ENCODE results near the gene C19orf44.
"Not testable (repeated sequence)": the region's sequence is repeated elsewhere in the genome, so short reads cannot be mapped to it uniquely, and the experiment has no call there.

Gene C19orf44

DNA sequence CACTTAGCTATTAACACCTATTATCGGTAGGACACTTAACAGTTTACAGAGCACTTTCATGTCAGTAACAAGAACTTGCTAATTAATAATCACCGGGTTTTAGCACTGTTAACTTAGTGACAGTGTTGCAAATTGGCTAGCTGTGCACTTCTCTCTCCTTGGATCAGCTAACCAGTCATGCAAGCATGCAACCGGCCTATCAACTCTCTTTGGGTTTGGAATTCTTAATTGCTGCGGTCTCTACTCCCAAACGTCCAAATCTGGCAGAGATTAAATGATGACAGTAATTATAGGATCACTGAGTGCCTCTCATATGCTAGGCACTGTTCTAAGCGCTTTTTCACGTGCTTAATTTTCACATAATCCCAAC lies 25.7 kb upstream of the C19orf44 start:
- no peak for FAIRE-seq

DNA sequence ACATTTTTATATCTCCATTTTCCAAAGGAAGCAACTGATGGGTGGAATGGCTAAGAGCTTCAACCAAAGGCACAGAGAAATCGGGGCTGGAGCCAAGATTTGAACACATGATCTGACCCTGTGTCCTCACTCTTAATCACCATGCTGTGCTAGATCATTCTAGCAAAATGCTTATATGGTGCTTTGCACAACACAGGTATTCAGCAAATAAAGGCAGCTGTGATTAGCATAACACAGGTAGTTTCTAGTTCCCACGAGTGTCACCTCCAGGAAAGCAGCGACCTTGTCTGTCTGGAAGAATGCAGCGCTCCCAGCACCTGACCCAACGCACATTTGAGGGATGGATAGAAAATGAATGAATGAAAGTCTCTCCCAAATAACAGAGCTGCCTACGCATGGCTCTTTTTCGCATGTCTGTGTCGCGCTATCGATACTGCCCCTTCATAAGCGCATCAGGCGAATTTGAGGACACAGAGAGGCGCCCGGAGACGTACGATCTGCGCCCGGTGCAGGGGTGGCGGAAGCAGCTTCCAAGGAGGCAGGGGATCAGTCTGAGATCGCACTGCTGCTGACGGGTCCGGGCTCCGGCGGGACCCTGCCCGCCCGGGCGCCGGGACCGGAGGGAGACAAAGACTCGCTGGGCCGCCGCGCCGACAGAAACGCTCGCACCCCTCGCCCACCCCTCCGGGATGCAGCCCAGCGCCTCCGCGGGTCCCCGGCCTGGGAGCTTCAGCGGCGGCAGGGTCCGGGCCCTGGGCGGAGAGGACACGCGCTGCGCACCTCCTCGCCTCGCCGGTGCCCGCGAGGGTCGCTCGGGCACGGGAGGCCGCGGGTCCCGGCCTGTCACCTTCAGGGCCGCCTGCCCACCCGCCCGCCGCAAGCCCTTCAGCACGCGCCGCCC lies 25.0 kb upstream of the C19orf44 start:
- FAIRE-seq: no peak

DNA sequence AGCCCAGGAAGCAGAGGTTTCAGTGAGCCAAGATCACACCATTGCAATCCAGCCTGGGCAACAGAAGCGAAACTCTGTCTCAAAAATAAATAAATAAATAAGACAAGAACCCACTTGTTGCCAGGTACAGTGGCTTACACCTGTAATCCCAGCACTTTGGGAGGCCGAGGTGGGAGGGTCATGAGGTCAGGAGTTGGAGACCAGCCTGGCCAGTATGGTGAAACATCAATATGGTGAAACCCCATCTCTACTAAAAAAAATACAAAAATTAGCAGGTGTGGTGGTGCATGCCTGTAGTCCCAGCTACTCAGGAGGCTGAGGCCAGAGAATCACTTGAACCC lies 23.7 kb upstream of the C19orf44 start:
- FAIRE-seq: not testable (repeated sequence)

DNA sequence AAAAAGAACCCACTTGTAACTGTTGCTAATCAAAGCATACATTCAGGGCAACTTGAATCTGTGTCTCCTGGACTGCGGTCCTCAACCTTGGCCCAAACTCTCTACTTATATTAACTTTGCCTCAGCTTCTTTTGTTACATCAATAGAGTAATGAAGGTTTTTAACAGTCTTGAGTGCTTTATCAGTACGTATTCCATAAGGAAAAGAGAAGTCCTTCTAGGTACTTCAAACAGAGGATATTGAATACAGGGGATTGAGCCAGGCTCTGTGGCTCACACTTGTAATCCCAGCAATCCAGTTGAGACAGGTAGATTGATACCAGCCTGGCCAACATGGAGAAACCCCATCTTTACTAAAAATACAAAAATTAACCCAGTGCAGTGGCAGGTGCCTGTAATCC lies 23.2 kb upstream of the C19orf44 start:
- FAIRE-seq: no peak

DNA sequence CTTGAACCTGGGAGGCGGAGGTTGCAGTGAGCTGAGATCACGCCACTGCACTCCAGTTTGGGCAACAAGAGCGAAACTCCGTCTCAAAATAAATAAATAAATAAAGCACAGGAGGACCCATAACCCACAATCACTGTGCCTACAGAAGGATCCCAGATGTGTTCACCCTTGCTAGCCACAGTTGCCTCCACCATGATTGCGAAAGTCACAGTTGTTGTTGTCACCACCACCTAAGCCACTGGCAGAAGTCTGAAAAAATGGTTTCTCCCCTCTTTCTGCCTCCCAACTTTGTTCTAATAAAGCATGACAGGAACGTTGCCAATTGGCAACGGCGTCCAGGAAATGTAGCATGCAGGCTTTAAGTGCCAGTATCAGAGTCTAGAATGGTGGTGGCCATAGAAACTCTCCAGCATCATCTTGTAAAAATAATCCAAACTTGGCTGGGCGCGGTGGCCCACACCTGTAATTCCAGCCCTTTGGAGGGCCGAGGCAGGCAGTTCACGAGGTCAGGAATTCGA lies 22.3 kb upstream of the C19orf44 start:
- FAIRE-seq: no peak

DNA sequence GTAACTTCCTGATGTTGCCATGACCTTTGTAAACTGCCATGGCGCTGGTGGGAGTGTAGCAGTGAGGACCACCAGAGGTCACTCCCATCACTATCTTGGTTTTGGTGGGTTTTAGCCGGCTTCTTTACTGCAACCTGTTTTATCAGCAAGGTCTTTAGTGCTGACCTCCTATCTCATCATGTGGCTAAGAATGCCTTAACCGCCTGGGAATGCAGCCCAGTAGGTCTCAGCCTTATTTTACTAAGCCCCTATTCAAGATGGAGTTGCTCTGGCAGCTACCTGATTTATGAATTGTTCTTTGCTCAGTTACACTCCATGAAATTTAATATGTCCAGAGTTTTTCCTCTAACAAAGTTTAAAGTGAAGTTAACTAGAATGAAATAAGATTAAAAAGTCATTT lies 19.8 kb upstream of the C19orf44 start:
- FAIRE-seq: no peak

DNA sequence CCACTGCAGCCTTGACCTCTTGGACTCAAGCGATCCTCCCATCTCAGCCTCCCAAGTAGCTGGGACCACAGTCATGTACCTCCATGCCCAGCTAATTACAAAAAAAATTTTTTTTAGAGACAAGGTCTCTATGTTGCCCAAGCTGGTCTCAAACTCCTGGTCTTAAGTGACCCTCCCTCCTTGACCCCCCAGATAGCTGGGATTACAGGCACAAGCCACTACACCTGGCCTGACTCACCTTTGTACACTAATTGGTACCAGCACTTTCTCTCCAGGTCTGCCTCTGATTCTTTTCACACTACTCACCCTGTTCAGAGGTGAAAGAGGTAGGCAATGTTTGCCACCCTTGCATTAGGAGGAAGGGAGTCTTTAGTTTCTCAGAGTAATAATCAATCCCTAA lies 18.9 kb upstream of the C19orf44 start:
- FAIRE-seq: no peak

DNA sequence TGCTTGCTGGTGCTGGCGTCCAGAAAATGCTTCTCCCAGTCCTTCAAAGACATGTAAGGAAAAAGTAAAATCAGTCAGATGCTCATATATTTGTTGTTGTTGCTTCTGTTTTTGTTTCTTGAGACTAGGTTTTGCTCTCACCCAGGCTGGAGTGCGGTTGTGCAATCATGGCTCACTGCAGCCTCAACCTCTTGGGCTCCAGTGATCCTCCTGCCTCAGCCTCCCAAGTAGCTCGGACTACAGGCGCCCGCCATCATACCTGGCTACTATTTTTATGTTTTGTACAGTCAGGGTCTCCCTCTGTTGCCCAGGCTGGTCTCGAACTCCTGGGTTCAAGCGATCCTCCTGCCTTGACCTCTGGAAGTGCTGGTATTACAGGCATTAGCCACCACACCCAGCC lies 13.4 kb upstream of the C19orf44 start:
- no peak for FAIRE-seq

DNA sequence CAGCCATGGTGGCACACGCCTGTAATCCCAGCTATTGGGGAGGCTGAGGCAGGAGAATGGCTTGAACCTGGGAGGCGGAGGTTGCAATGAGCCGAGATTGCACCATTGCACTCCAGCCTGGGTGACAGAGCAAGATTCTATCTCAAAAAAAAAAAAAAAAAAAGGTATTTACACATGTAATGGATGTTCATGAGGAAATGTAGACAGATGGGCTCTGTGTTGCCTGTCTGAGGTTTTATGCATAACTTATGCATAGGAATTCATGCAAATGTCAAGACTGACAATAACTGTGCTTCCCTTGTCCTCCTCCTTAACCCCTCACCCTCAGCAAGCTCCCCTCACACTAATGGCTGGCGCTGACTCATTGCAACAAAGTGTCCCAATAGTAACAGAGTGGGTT lies 9.7 kb upstream of the C19orf44 start:
- not testable (repeated sequence) for FAIRE-seq

DNA sequence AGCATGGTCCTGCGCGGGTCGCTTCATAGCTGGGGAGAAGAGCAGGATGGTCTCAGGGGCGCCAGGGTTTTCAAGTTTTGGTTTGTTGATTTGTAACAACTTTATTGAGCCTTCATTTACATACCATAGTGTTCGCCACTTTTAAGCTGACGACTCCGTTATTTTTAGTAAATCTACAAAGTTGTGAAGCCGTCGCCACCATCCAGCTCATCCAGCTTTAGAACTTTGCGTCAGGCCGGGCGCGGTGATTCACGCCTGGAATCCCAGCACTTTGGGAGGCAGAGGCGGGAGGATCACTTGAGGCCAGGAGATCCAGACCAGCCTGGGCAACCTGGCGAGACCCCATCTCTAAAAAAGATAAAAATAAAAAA lies 404 bp downstream of the C19orf44 start:
- no peak for FAIRE-seq

DNA sequence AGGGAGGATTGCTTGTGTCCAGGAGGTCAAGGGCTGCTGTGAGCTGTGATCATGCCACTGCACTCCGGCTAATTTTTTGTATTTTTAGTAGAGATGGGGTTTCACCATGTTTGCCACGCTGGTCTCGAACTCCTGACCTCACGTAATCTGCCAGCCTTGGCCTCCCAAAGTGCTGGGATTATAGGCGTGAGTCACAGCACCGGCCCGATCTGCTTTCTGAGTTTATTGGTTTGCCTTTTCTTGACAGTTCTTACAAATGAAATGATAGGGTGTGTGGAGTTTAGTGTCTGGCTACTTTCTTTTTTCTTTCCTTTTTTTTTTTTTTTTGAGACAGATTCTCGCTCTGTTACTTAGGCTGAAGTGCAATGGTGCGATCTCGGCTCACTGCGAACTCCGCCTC lies 848 bp downstream of the C19orf44 start:
- no peak for FAIRE-seq

DNA sequence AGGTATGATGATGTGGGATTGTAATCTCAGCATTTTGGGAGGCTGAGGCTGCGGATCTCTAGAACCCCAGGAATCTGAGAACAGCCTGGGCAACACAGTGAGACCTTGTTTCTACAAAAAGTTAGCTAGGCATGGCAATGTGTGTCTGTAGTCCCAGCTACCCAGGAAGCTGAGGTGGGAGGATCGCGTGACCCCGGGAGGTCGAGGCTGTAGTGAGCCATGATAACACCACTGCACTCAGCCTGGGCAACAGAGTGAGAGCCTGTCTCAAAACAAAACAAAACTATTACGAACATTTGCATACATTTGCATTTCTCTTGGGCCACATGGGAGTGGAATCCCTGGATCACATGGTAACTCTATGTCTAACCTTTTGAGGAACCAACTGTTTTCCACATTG lies 1.6 kb downstream of the C19orf44 start:
- no peak for FAIRE-seq

DNA sequence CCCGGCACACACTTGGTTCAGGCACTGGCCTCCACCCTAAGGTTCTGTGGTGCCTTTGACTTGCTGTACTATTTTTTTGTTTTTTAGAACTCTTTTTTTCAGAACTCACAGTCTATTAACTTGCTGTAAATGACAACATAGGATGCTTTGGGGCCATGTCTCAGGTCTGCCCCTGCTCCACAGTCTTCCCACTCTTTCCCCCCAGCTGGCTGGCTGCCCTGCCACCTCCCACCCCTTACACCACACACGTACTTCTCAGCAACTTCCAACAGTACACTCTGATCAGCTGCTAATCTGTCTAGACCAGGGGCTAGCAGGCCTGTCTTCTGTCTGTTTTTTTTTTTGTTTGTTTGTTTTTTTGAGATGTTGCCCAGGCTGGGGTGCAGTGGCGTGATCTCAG lies 8.1 kb downstream of the C19orf44 start:
- no peak for FAIRE-seq

DNA sequence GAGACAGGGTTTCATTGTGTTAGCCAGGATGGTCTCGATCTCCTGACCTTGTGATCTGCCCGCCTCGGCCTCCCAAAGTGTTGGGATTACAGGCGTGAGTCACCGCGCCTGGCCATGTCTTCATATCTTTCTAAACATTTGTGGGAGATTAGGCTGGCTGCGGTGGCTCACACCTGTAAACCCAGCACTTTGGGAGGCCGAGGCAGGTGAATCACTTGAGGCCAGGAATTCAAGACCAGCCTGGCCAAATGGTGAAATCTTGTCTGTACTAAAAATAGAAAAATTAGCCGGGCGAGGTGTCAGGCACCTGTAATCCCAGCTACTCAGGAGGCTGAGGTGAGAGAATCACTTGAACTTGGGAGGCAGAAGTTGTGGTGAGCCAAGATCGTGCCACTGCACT lies 10.0 kb downstream of the C19orf44 start:
- FAIRE-seq: not testable (repeated sequence)

DNA sequence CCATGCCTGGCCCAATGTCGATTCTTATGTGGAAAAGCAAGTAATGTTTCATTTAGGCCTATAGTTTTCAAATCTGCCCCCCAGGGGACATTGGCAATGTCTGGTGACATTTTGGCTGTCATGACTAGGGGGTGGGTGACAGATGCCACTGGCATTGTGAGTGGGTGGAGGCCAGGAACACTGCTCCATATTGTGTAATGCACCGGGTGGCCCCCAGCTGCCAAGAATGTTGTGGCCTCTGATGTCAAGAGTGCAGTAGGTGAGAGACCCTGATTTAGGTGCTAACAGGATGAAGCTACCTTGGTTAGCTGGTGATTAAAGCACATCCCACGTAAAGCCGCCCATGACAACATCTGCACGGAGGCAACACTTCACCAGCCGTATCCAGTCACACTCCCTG lies 10.8 kb downstream of the C19orf44 start:
- FAIRE-seq: no peak

DNA sequence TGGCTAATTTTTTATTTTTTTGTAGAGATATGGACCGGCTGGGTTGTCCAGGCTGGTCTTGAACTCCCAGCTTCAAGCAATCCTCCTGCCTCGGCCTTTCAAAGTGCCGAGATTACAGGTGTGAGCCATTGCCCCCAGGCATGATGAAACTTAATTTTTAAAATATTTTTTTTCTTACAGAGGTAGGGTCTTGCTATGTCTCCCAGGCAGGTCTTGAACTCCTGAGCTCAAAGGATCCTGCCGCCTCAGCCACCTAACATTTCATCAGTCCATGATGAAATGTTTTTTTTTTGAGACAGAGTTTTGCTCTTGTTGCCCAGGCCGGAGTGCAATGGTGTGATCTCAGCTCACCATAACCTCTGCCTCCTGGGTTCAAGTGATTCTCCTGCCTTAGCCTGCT lies 12.4 kb downstream of the C19orf44 start:
- FAIRE-seq: no peak

DNA sequence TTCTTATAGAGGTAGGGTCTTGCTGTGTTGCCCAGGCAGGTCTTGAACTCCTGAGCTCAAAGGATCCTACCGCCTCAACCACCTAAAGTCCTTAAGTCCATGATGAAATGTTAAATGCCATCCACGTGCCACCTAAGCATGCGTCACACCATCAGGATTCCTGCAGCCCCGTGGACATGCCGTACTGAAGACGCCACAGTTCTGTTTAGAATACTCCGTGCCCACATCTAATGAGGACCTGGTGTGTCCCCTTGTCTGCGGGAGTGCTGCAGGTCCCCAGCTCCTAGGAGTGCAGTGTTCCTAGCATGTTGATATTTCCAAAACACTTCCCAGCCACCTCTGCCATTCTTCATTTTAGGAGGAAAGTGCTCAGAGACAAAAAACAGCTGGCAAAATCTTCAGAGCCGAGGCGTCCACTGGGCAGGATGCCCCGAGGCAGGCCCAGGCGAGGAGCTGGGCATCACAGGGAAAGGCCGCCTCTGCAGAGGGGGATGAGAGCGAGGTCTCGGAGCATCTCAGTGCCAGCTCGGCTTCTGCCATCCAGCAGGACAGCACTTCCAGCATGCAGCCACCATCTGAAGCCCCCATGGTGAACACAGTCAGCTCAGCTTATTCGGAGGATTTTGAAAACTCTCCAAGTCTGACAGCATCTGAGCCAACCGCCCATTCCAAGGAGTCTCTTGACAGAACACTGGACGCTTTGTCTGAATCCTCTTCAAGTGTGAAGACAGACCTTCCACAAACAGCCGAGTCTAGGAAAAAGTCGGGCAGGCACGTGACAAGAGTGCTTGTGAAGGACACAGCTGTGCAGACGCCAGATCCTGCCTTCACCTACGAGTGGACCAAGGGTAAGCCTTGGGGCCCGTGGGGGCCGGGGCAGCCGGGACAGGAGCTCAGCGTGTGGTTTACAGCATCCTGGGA lies 13.2 kb downstream of the C19orf44 start:
- no peak for FAIRE-seq

DNA sequence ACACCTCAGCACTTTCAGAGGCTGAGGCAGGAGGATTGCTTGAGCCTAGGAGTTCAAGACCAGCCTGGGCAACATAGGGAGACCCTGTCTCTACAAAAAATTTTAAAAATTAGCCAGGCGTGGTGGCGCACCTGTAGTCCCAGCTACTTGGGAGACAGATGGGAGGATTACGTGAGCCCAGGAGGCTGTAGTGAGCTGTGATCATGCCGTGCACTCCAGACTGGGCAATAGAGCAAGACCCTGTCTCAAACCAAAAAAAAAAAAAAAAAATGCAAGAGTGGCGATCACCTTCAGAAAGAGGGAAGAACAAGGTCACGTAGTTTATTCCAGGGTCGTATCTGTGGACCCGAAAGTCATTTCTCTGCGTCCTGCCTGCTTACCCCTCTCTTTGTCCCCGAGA lies 16.4 kb downstream of the C19orf44 start:
- FAIRE-seq: not testable (repeated sequence)

DNA sequence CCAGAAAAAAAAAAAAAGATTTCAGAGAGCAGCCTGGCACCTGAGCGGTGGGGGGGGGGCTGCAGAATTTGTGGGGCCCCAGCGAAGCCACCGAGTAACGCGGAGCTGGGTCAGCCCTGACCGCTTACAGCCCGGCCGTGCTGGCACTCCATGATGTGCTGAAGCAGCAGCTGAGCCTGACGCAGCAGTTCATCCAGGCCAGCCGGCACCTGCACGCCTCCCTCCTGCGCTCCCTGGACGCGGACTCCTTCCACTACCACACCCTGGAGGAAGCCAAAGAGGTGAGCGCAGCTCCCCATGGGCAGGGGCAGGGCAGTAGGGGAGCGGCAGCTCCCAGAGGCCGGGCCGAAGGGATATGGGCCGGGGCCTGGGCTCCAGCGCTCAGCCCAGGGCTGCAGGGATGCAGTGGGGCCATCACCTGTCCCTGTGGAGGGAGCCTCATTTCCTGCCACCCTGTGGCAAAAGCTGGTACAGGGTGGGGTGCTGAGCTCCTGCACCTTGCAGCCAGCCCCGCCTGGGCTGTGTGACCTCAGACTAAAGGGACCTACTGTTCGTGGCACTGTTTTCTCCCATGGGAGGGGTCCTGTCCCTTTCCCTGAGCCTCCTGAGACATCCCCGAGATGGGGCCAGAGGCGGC lies 18.3 kb downstream of the C19orf44 start:
- FAIRE-seq: no peak

DNA sequence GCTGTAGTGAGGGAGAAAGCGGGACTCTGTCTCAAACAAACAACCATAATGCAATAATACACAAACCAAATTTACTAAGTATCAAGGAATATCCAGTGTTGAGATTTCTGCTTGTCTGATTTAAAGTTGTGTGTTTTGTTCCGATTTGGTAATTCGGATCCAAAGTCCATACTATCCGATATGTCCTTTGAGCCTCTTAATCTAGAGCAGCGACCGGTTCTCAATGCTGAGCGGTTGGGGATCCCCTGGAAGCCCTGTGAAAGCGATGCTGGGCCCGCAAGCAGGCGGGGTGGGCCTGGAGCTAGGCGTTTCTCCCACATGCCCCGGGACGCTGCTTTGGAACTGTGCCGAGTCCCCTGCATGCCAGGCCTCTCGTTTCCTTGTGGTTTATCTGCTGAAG lies 20.2 kb downstream of the C19orf44 start:
- no peak for FAIRE-seq

DNA sequence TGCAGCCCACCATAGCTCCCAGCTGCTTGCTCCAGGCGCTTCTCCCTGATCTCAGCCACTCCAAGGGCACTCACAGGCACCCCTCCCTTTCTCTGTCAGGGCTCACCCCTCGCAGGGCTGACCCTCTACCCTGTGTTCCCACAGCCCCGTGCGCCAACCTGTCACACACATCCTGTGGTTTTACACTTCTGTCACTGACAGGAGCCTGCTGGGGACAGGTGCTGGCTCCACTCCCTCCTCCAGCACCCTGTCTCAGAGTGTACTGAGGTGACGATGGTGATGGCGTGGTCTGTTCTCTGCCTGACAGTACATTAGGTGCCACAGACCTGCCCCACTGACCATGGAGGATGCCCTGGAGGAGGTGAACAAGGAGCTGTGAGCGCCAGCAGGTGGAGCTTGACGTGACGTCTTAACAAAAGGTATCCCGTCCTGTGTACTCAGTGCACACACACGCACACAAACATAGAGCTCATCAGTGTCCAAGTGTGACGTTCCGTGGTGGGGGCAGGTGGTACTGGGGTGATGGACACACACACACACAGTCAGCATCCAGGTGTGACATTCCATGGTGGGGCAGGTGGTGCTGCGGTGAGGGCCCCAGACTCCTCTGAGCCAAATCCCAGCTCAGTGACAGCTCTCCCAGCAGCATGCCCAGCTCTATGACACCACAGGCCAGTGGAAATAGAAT lies 20.9 kb downstream of the C19orf44 start:
- FAIRE-seq: no peak

DNA sequence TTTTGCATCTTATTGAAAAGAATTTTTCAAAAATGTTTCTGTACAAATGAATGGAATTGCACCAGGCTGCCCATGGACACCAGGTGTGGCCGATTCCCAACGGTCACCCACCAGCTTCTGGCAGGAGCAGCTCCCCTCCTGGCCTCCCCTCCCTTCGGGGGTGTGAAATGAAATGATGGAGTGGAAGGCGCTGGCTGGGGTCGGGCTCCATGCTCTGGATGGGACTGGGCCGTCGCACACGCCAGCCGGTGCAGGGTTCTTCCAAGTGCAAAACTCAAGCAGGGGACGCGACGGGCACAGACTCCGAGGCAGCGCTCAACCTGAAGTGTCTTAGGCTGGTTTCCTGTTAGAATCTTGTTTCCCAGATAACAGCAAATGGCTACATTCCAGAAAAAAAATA lies 21.9 kb downstream of the C19orf44 start:
- no peak for FAIRE-seq
